Prostate gland (tissue), 2 donors: ENCODE data around the gene ABCG1. TPM values are rescaled to one million over a fixed set of nuclear protein-coding genes. Genes with fewer than 3 reads are reported as not detected.
"Not testable (repeated sequence)": the region's sequence is repeated elsewhere in the genome, so short reads cannot be mapped to it uniquely, and the experiment has no call there.

Experiments used
- DNase-seq: peaks from one replicate; pipeline ENCODE4 v3.0.0-alpha.2; 2019; ENCODE audit warnings: low spot score
- H3K27ac ChIP-seq, 2 donors: fragments of 200-600 bp; sonication (generic); 2 replicates each; pipeline ENCODE4 v1.5.1; 2017 to 2019
- H3K27me3 ChIP-seq: fragments of 200-600 bp; sonication (generic); replicated peaks from 2 replicates; pipeline ENCODE4 v1.5.1; 2019; ENCODE audit not compliant: insufficient read depth
- H3K36me3 ChIP-seq, 2 donors: fragments of 200-600 bp; sonication (generic); 1 replicate in 1 of 2; 2 replicates in 1 of 2; pipeline versions ENCODE4 v1.5.1 to v1.8.1; 2017 to 2019
- H3K4me1 ChIP-seq: fragments of 200-600 bp; sonication (generic); replicated peaks from 2 replicates; pipeline ENCODE4 v1.5.1; 2019
- H3K4me3 ChIP-seq, 2 donors: fragments of 200-600 bp; sonication (generic); 2 replicates each; pipeline ENCODE4 v1.5.1; 2017 to 2019
- H3K9me3 ChIP-seq: fragments of 200-600 bp; sonication (generic); 2 replicates; pipeline ENCODE4 v1.5.1; 2017
- POLR2A ChIP-seq: fragments of 450-650 bp; IDR thresholded peaks from one replicate; pipeline ENCODE4 v1.6.1; 2016; ENCODE audit warnings: antibody characterized with exemption, mild to moderate bottlenecking
- POLR2AphosphoS5 ChIP-seq: sonication (generic); formaldehyde crosslinking; IDR thresholded peaks from one replicate; pipeline ENCODE4 v1.6.1; 2017; ENCODE audit warnings: antibody characterized with exemption
- WGBS: methylation state at CpG from one replicate; pipeline ENCODE4 v1.1.5; 2018; 5-methylcytosine and 5-hydroxymethylcytosine counted together
- intact Hi-C: fragments of 100-400 bp; cut with DNase I; formaldehyde crosslinking; loops from one replicate; pipeline ENCODE4 v1.14.2; 2022
- total RNA-seq, 2 donors: library from RNA; depleted of rRNA; stranded (reverse); fragments of >200 nt; gene quantifications; one replicate each; pipeline ENCODE4 v1.1.0, GENCODE V29; 2016
- TF ChIP-seq, protein P1 (sequence below), 4 experiments: fragments of 200-600 bp in 2 of 4; fragments of 450-650 bp in 2 of 4; sonication (generic) in 2 of 4; IDR thresholded peaks; 1 replicate in 3 of 4; 2 replicates in 1 of 4; pipeline ENCODE4 v1.5.1; 2016 to 2019; ENCODE audit warnings: antibody characterized with exemption in 4 of 4, mild to moderate bottlenecking in 2 of 4, moderate library complexity in 2 of 4

Gene ABCG1
- total RNA-seq, 2 donors from 2014 or later = 22.7 to 28.3 TPM

DNA sequence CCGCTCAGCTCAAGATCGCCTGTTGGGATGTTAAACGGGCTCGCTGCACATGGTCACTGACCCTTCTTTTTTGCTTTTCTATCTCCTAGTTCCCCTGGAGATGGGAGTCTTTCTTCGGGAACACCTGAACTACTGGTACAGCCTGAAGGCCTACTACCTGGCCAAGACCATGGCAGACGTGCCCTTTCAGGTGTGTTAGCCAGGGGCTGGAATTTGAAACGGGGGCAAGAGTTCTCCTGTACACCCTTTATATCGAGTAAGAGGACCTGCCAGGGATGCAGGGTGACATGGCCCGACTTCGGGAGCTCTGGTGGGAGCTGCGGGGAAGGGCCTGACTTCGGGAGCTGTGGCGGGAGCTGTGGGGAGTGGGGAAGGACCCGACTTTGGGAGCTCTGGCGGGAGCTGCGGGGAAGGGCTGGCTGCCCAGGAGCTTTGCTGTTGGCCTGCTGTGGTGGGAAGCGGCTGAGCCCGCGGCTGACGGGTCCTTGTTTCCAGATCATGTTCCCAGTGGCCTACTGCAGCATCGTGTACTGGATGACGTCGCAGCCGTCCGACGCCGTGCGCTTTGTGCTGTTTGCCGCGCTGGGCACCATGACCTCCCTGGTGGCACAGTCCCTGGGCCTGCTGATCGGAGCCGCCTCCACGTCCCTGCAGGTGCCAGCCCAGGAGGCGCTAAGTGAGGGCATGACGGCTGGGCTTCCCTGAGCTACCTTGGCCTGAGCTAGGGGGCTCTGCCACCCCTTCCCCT, 72.2 kb downstream of the ABCG1 start:
- 89% methylated on average over 35 of the region's 35 CpGs for WGBS
- Histone ChIP-seq H3K9me3 (no peaks in the 10 kb centered on the region), H3K27ac (no peak overlapping the region), H3K4me3 (no peak overlapping the region), H3K27me3 (no peaks in the 10 kb centered on the region), H3K36me3 (no peaks in the 10 kb centered on the region), H3K4me1 (no peaks in the 10 kb centered on the region)
- no peak for TF ChIP-seq POLR2A
- no peak for TF ChIP-seq POLR2AphosphoS5
- TF ChIP-seq, protein P1, sequence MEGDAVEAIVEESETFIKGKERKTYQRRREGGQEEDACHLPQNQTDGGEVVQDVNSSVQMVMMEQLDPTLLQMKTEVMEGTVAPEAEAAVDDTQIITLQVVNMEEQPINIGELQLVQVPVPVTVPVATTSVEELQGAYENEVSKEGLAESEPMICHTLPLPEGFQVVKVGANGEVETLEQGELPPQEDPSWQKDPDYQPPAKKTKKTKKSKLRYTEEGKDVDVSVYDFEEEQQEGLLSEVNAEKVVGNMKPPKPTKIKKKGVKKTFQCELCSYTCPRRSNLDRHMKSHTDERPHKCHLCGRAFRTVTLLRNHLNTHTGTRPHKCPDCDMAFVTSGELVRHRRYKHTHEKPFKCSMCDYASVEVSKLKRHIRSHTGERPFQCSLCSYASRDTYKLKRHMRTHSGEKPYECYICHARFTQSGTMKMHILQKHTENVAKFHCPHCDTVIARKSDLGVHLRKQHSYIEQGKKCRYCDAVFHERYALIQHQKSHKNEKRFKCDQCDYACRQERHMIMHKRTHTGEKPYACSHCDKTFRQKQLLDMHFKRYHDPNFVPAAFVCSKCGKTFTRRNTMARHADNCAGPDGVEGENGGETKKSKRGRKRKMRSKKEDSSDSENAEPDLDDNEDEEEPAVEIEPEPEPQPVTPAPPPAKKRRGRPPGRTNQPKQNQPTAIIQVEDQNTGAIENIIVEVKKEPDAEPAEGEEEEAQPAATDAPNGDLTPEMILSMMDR (IDR thresholded peaks at IDR 0.05) = no peak
- DNase-seq = no peak
- intact Hi-C loops = no loop called here

DNA sequence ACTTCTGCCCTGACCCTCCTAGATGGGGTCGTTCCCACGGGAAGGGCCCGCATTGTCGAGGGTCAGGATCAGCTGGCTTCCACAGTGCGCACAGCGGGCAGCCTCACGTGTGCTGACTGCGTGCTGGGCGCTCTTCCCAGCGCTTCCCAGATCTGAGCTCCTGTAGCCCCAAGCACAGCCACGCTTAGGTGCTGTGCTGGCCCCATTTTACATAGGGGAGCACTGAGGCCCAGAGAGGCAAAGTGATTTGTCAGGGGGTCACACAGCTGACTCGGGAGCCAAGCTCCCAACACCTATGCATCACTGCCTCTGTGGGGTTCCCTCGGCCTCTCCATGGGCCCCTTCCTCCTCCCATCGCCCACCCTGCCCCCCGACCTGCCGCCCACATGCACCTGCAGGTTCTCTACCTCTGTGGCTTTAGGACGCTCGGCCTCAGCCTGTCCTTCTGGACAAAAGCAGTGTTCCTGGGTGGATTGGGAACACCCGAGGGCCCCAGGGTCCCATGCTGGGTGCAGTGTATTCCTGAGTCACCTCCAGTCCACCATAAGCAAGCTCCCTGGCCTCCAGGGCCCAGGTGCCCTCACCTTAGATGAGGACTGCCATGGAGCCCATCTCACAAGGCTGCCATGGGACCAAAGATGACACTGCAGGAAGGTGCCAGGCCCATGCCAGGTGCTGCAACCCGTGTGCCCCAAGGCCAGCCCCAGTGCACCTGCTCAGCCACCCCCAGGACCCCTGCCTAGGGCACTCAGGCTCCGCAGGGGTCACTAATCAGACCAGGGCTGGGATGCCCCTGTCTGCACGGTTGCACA, 73.0 kb downstream of the ABCG1 start:
- H3K36me3 ChIP-seq = no peaks in the 10 kb centered on the region
- WGBS = 92% methylated on average over 21 of the region's 22 CpGs
- intact Hi-C loops = no loop called here
- H3K27ac ChIP-seq = no peak overlapping the region
- H3K4me3 ChIP-seq = no peak overlapping the region
- no peaks in the 10 kb centered on the region for H3K4me1 ChIP-seq
- DNase-seq = no peak
- no peaks in the 10 kb centered on the region for H3K9me3 ChIP-seq
- TF ChIP-seq POLR2AphosphoS5 = no peak
- TF ChIP-seq POLR2A = no peak
- TF ChIP-seq, protein P1 (IDR thresholded peaks at IDR 0.05) = no peak
- H3K27me3 ChIP-seq = no peaks in the 10 kb centered on the region

DNA sequence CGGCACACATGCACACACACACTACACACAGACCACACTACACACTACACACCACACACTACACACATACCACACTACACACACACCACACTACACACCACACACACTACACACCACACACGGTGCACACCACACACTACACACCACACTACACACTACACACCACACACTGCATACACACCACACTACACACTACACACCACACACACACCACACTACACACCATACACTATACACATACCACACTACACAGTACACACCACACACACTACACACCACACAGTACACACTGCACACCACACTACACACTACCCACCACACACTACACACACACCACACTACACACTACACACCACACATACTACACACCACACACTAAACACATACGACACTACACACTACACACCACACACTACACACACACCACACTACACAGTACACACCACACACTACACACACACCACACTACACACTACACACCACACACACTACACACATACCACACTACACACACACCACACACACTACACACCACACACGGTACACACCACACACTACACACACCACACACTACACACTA, 73.7 kb downstream of the ABCG1 start:
- H3K27ac ChIP-seq, H3K36me3 ChIP-seq, H3K4me3 ChIP-seq, intact Hi-C loops, H3K27me3 ChIP-seq, DNase-seq, H3K9me3 ChIP-seq, H3K4me1 ChIP-seq: not testable (repeated sequence)
- 93% methylated on average over 4 of the region's 4 CpGs for whole genome bisulfite sequencing

DNA sequence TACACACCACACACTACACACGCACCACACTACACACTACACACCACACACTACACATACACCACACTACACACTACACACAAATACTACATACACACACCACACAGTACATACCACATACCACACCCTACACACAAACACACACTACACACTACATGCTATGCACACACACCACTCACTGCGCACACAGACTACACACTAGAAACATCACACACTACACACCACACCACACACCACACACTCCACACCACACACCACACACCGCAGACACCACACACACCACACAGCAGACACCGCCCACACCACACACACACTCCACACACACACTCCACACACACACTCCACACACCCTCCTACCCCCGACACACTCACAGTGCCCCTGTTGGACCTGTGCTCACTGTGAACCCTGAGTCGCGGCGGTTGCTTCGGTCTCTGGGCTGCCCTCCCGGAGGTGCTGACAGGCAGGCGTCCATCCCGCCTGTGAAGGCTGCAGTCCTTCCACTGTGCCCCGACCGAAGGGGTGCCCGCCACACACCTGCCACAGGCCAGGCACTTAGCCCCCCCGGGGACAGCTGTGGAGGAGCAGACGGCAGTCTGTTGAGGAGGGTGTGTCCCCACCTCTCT, 74.8 kb downstream of the ABCG1 start:
- no peak for DNase-seq
- H3K36me3 ChIP-seq = no peaks in the 10 kb centered on the region
- H3K27me3 ChIP-seq = no peaks in the 10 kb centered on the region
- no peaks in the 10 kb centered on the region for H3K4me1 ChIP-seq
- no peaks in the 10 kb centered on the region for H3K9me3 ChIP-seq
- intact Hi-C loops = no loop called here
- no peak overlapping the region for H3K27ac ChIP-seq
- no peak for TF ChIP-seq POLR2A
- TF ChIP-seq POLR2AphosphoS5 = no peak
- TF ChIP-seq, protein P1 (IDR thresholded peaks at IDR 0.05) = no peak
- H3K4me3 ChIP-seq = no peak overlapping the region
- 88% methylated on average over 17 of the region's 17 CpGs for WGBS

DNA sequence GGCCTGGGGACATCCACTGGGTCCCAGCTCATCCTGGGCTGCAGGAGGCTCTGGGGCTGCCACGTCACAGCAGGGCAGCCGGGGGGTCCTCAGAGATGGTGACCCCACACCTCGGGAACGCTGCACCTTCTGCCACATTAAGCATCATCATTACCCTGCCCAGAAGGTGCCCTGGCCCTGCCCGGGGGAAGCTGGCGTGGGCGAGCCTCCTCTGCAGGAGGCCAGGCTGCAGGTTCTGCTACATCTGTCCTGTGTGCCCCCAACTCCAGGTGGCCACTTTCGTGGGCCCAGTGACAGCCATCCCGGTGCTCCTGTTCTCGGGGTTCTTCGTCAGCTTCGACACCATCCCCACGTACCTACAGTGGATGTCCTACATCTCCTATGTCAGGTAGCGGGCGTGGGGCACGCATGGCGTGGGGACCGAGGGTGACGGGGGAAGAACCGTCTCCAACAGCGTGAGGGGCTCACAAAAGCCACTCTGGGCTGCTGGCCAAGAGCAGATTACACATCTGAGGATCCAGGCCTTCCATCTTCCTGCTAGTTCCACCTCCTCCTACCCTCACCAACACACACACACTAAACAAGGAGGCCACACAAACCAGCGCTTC, 75.4 kb downstream of the ABCG1 start:
- 92% methylated on average over 22 of the region's 22 CpGs for WGBS
- no peak overlapping the region for H3K4me3 ChIP-seq
- H3K9me3 ChIP-seq = no peaks in the 10 kb centered on the region
- TF ChIP-seq POLR2A (no peak), POLR2AphosphoS5 (no peak)
- TF ChIP-seq, protein P1 (IDR thresholded peaks at IDR 0.05) = no peak
- intact Hi-C loops = no loop called here
- no peaks in the 10 kb centered on the region for H3K4me1 ChIP-seq
- no peaks in the 10 kb centered on the region for H3K36me3 ChIP-seq
- no peak for DNase-seq
- H3K27ac ChIP-seq = no peak overlapping the region
- no peaks in the 10 kb centered on the region for H3K27me3 ChIP-seq
